GM19438 (cell line): ENCODE data around the gene ADNP2.

Experiments
- ATAC-seq: cut with Tn5 transposase; IDR thresholded peaks from one replicate; pipeline ENCODE4 v1.9.1; 2021; ENCODE audit warnings: low read depth; ENCODE audit not compliant: unreplicated experiment

ADNP2 gene

DNA sequence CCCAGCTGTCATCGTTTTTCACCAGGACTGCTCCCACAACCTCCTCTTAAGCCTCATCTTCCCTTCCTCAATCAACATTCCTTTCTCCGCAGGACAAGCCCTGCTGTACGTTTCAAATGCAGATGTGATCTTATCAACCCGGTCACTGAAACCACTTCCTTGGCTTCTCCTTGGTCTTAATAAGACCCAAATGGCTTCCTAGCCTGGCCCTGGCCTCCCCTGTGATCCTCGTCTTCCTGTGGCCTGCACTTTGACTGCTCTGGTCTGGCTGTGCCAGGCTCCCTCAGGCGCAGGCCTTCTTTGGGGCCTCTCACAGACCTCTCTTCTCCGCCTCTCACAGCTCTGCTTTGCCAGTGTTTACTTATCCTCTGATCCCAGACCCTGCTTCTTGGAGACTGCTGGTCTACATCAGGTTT, 4.7 kb upstream of the ADNP2 start:
- no peak for ATAC-seq

DNA sequence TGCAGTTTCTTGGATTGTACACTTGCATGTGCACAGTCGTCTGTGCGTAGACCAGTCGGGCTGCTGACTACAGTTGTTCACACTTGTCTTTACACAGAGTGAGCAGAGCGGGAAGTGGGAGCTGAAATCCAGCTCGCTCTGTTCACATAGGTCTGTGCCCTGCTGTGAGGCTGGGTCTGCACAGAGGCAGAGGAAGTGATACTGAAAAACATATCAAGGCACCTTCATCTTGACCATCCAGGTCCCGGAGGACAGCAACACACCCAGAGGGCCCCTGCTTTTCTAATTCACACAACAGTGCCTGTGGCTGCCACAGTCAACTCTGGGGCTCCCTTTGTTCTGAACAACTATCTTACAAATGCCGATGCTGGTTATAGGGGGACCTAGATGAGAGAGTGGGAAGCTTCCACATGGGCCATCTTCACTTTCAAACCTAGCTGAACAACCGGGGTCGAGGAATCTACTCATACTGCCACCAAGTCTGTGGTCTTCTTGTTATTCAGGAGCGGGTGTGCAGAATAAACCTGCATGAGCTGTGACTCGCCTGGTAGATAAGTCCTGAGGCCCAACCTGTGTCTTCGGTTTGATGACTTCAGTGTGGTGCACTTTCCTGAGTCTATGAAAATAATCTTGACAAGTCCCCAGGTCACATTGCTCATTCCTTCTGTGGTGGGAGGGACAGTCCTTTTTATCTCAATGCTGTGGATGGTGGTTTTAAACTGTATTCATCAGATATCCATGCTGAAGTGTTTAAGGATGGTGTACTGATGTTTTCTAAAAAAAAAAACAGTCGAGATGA, 3.5 kb upstream of the ADNP2 start:
- no peak for ATAC-seq

DNA sequence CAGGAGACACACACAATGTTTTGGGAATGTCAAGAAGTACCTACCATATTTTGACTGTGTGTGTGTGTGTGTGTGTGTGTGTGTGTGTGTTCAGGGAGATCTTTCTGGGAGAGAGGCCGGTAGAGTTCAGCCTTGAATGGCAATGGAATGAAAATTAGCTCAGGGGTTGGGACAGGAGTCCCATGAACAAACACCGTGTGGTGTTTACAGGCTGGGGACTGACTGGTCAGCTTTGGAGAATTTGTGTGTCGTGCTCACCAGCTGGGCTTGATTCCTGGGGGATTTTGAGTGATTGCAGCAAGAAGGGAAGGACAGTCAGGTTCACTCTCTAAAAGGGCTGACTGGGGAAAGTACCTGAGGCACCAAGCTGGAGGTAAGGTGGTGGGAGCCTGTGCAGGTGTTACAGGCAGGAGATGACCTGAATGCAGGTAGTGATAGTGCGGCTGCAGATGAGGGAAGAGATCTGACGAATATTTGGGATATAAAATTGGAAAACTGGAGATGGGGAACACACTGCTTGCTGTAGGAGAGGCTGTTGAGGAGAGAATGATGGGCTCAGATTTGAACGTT, 2.5 kb upstream of the ADNP2 start:
- no peak for ATAC-seq

DNA sequence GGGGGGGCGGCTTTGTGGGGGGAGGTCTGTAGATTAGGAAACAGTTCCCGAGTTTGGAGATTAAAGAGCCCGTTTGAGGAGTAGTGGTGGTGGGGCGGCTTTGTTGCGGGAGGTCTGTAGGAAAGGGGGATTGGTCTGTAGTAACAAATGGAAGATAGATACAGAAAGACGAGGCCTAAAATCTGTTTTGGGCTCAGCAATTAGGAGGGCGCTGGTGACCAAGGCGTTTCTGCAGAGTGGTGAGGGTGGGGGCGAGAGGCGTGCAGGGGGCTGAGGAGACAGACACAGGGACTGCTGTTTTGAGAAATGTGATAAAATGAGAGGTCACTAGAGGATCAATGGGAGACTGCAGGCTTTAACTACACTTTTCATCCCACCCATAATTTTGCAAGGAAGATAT, 1.6 kb upstream of the ADNP2 start:
- no peak for ATAC-seq

DNA sequence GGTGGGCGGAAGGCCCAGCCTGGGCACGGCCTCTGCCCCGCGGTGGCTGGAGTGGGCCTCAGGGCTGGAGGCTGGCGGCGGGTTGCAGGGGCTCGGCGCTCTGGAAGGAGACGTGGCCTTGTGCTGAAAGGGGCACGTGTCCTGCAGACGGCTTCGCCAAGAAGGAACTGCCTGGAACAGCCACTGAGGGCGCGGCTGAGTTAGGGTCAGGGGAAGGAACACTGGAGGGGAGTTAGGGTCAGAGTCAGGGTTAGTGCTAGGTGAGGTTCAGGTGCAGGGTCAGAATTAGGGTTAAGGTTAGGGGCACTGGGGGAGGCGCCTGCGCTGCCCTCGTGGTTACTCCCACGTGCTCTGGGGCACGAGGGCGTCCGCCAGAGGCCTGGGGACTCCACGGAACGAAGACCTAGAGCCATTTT, 933 bp upstream of the ADNP2 start:
- no peak for ATAC-seq

DNA sequence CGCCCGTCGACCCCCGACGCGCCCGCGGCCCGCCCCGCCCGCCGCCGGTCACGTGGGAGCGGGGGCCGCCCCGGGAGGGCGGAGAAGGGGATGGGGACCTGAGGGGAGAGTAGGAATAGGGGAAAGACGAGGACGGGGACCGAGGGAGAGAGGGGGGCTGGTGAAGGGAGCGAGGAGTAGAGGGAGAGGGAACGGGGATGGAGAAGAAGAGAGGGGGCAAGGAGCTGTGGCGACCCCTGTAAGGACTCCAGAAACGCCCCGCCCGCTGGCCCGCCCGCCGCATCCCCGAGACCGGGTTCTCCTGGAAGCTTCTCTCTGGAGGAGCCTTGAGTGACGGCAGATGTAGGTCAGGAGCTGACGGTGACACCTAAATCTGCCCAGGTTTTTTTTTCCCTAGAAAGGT, 615 bp downstream of the ADNP2 start:
- peak; percentile 21 for ATAC-seq

DNA sequence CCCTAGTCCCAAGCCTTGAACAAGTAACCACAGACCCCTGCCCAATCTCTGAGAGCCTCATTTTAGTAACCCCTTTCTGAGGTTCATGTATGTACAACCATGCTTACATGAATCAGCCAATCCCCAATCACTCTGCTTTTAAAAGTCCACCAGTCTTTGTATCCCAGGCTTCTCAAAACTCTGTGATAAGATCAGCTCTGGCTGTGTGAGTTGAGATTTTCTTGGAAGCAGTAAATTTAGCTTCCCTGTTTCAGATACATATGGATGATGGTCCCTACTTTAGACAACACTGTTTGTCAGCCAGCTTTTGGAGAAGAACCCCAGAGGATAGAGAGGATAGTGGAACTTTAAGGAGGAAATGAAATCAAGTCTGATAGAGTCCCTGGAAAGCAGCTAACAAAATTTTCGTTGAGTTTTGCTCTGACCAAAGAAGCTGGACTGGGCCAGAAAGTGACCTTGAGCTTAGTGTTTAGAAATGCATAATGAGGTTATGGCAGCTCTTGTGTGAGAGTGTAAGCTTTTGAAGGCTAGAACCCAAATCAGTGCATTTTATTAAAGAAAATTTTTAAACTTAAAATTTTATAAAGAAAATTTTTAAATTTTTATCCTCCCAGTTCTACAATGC, 3.7 kb downstream of the ADNP2 start:
- no peak for ATAC-seq

DNA sequence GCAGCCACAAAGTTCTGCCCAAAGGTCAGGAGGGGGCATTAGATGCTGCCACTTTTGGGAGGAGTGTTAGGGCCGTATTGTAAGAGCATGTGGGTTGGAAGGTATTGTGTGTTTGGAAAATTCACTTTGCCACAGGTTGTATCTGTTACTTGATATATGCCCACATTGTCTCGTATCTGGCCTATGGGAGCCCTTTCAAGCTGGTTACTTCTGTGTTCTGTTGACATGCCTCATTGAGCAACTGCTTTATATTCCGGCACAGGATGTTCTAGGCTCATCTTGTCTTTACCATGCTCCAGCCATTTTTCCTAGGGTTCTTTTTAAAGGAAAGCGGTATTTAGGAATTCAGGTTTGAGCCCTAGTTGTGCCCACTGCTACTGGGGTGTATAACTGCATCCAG, 6.0 kb downstream of the ADNP2 start:
- no peak for ATAC-seq

DNA sequence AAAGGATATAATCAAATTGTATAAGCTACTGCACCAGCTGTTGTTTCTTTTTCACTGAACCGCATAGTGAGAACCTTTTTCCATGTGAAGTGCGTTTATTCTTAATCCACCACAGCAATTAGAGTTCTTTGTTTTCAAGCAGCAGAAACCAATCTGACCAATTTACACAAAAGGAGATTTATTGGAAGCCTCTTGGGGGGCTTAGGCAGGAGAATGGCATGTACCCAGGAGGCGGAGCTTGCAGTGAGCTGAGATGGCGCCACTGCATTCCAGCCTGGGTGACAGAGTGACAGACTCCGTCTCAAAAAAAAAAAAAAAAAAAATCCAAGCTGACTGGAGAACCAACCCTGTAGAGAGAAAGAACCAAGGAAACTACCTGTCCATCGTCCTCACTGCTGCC, 10.0 kb downstream of the ADNP2 start:
- ATAC-seq = no peak

DNA sequence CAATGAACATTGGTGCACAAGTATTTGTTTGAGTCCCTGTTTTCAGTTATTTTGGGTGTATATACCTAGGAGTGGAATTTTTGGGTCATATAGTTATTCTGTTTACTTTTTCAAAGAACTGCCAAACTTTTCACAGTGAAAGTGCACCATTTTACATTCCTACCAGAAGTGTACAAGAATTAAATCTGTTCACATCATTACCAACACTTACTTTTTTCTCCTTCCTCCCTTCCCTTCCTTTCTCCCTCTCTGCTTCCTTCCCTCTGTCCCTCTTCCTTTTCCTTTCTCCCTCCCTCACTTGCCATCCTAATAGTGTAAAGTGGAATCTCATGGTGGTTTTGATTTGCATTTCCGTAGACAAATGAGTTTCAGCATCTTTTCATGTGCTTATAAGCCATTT, 11.9 kb downstream of the ADNP2 start:
- no peak for ATAC-seq

DNA sequence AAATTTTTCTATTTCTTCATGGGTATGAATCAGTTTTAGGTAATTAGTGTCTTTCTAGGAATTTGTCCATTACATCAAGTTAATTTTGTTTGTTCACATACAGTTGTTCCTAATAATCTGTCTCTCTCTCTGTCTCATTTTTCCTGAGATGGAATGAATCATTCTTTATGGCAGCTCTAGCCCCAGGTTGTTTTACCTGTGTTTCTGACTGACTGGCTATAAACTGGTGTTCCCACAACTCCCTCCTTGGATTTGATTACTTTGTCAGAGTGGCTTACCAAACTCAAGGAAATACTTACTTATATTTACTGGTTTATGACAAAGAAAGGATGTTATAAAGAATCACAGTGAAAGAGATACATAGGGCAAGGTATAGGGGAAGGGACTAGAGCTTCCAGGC, 15.1 kb downstream of the ADNP2 start:
- no peak for ATAC-seq

DNA sequence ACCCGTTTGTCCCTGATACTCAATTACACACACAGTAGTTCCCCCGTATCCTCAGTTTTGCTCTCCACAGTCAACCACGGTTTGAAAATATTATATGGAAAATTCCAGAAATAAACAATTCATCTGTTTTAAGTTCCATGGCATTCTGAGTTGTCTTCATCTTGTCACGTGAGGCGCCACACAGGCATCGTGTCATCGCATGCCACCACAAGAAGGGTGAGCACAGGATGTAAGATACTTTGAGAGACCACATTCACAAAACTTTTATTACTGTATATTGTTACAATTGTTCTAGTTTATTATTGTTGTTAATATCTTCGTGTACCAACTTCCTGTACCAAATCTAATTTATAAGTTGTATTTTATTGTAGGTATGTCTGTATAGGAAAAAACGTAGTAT, 17.7 kb downstream of the ADNP2 start:
- no peak for ATAC-seq

DNA sequence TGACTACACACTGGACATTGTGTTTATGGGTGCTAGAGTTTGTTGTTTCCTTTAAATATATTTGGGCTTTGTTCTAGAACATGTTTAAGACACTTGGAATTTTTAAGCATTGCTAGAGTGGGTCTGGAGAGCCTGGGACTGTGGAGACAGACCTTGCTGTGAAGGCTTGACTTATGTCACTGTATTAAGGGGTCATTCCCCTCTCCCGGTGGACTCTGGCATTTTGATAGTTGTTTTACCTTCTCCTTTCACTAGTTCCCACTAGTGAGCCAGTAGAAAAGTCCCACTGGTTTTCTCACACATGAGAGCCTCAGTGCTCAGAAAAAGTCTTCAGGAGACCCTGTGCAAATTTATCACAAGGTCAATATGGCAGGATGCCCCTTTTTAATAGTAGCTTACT, 18.6 kb downstream of the ADNP2 start:
- ATAC-seq = no peak

DNA sequence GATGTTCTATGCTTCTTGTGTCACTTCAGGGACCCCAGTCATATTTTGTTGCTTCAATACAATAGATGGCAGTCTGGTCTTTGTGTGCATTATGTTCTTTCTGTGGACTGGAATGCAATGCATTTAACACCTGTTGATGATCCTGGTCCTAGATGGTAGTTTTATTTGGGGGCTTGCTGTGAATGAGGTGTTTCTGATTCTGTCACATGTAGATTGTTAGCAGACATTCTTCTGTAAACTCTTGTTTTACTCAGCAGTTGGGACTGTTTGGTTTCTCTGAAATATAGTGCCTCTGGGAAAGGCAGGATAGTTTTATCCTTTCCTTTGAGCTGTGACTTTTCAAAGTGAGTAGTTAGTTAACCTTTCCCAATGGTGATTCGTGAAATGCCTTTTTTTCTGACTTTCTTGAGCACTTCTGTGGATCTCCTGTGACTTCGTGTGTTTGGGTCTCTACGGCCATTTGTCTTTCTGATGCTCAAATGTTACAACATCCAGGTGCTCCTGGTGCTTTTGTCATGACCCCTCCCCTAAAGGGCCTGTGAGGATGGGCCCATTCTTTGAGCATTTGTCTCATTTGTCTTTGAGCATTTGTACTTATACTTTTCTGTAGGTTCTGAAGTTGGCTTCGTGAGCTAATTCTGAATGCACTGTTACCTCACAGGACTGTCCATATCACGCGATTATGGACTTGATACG, 20.8 kb downstream of the ADNP2 start:
- no peak for ATAC-seq

DNA sequence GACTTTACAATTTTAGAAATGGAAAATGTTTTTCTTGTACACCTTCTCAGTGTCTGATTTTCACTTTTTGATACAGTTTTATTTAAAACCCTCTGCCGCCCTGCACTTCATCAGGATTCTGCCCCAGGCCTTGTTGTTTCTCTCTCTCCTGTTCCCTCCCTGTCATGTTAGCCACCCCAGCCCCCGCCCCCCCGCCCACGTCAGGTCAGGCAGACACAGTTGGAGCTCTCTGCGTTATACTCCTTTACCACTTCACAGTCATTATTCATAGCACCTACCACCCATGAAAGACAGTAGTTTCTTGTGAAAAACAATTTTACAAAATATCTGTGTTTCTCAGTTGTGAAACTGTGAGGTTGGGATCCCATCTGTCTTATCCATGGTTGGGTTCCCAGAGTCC, 21.5 kb downstream of the ADNP2 start:
- no peak for ATAC-seq

DNA sequence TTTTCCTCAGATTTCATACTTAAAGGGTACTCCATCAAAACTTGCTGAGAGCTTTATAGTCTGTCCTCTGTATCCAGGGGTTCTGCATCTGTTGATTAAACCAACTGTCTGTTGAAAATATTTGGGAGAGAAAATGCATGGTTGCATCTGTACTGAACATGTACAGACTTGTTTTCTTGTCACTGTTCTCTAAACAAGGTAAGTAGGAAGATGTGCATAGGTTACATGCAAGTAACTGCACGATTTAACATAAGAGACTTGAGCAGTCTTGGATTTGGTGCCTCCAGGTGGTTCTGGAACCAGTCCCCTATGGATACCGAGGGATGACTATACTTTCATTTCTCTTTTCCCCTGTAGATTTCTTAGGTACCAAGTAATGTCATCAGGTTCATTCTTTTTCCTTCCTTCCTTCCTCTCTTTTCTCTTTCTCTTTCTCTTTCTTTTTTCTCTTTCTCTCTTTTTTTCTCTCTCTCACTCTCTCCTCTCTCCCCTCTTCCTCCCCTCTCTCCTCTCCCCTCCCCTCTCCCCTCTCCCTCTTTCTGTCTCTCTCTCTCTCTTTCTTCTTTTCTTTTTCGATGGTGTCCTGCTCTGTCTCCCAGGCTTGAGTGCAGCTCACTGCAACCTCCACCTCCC, 23.2 kb downstream of the ADNP2 start:
- ATAC-seq = no peak

DNA sequence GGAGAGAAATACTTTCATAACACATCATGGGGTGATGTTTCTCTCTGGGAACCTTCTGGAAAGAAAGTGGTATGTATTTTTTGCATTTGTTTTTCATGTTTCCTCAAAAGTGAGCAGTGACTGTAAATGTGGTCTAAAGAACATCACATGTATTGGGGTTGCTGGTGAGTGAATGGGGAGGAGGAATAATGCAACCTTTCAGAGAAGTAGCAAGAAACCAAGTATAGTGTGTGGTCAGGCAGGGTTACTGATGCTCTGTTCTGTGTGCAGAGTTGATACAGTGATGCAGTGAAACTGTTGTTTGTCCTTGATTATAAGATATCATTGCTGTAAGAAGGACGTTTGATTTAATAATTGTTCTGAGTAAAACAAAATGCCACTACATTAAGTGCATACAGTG, 24.1 kb downstream of the ADNP2 start:
- ATAC-seq = no peak

DNA sequence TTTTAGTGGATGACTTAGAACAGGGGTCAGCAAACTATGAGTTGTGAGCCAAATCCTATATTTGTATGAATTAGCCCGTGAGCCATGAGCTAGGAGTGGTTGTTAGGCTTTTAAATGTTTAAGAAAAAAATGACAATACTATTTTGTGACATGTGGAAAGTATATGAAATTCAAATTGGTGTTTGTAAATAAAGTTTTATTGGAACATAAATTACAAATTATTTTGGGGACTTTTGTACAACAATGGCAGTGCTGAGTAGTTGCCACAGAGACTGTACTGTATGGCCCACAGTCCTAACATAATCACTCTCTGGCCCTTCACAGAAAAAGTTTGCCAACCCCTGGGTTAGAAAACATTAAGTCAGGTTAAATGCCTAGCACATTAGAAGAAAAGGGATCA, 26.1 kb downstream of the ADNP2 start:
- ATAC-seq = no peak

DNA sequence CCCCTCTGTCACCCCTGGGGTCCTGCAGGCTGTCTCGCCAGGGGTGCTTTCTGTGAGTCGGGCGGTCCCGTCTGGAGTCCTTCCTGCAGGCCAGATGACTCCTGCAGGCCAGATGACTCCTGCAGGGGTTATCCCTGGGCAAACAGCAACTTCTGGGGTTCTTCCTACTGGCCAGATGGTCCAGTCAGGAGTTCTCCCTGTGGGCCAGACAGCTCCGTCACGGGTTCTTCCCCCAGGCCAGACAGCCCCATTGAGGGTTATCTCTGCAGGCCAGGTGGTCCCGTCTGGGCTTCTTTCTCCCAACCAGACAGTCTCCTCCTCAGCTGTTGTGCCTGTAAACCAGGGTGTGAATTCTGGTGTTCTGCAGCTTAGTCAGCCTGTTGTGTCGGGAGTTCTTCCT, 27.6 kb downstream of the ADNP2 start:
- ATAC-seq = no peak

DNA sequence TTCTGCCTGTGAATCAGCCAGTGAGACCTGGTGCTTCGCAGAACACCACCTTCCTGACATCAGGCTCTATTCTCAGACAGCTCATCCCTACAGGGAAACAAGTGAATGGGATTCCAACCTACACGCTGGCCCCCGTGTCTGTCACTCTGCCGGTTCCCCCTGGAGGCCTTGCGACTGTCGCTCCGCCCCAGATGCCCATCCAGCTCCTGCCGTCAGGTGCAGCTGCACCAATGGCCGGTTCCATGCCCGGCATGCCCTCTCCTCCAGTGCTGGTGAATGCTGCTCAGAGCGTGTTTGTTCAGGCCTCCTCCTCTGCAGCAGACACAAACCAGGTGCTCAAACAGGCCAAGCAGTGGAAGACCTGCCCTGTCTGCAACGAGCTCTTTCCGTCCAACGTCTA, 28.1 kb downstream of the ADNP2 start:
- ATAC-seq = no peak

DNA sequence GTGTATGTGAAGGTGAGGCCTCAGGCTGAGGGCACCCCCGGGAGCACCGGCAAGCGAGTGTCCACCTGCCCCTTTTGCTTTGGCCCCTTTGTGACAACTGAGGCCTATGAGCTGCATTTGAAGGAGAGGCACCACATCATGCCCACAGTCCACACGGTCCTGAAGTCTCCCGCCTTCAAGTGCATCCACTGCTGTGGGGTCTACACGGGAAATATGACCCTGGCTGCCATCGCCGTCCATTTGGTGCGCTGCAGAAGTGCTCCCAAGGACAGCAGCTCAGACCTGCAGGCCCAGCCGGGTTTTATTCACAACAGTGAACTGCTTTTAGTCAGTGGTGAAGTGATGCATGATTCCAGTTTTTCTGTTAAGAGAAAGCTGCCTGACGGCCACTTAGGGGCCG, 28.9 kb downstream of the ADNP2 start:
- no peak for ATAC-seq
